Natural killer cell (primary cell): ENCODE results near the gene TDRD9. TPM values are rescaled to one million over a fixed set of nuclear protein-coding genes. Genes with fewer than 3 reads are reported as not detected.

ENCODE experiments used
- ATAC-seq, 3 donors: fragments of 150-1000 bp in 2 of 3; fragments of 200-7000 bp in 1 of 3; cut with Tn5 transposase; 1 replicate in 1 of 3; 2 replicates in 2 of 3; pipeline ENCODE4 v1.10.0; 2021; ENCODE audit warnings: mild to moderate bottlenecking in 2 of 3, moderate library complexity in 2 of 3
- DNase-seq, 2 donors: peaks; one replicate each; pipeline versions ENCODE4 v3.0.0 to v3.0.0-alpha.2; 2013 to 2021; ENCODE audit warnings: mixed read lengths in 1 of 2
- H3K27ac ChIP-seq: one replicate; pipeline ENCODE4 v1.5.1; 2013; ENCODE audit warnings: mild to moderate bottlenecking, low read length
- H3K27me3 ChIP-seq: one replicate; pipeline ENCODE4 v1.6.1; 2013; ENCODE audit warnings: low read length; ENCODE audit not compliant: control insufficient read depth, insufficient read depth
- H3K36me3 ChIP-seq: one replicate; pipeline ENCODE4 v1.6.1; 2013; ENCODE audit warnings: low read length; ENCODE audit not compliant: control insufficient read depth, insufficient read depth
- H3K4me1 ChIP-seq: one replicate; pipeline ENCODE4 v1.6.1; 2013; ENCODE audit warnings: low read length; ENCODE audit not compliant: control insufficient read depth, insufficient read depth
- H3K4me3 ChIP-seq: one replicate; pipeline ENCODE4 v1.5.1; 2013; ENCODE audit warnings: low read length
- H3K9me3 ChIP-seq: one replicate; pipeline ENCODE4 v1.6.1; 2013; ENCODE audit warnings: low read length; ENCODE audit not compliant: control insufficient read depth, insufficient read depth
- H3K27ac Mint-ChIP-seq, 2 donors: one replicate each; pipeline ENCODE4 v1.8.0; 2022; ENCODE audit warnings: mild to moderate bottlenecking in 2 of 2, mixed read lengths in 2 of 2, moderate library complexity in 1 of 2
- H3K27me3 Mint-ChIP-seq, 2 donors: one replicate each; pipeline ENCODE4 v1.8.0; 2022; ENCODE audit warnings: low read depth in 2 of 2, mixed read lengths in 2 of 2
- H3K36me3 Mint-ChIP-seq: one replicate; pipeline ENCODE4 v1.8.0; 2022; ENCODE audit warnings: mixed read lengths
- H3K4me1 Mint-ChIP-seq, 2 donors: one replicate each; pipeline ENCODE4 v1.8.0; 2022; ENCODE audit warnings: mixed read lengths in 2 of 2
- H3K4me3 Mint-ChIP-seq: one replicate; pipeline ENCODE4 v1.8.0; 2022; ENCODE audit warnings: mild to moderate bottlenecking, moderate library complexity, mixed read lengths
- H3K9me3 Mint-ChIP-seq, 2 donors: one replicate each; pipeline ENCODE4 v1.8.0; 2022; ENCODE audit warnings: mixed read lengths in 2 of 2
- CTCF ChIP-seq: fragments of 200-600 bp; IDR thresholded peaks from one replicate; pipeline ENCODE4 v1.8.0; 2022; ENCODE audit warnings: antibody characterized with exemption
- WGBS: methylation state at CpG from one replicate; pipeline ENCODE4 v1.1.7; 2013; ENCODE audit warnings: missing lambda C conversion rate; ENCODE audit not compliant: insufficient coverage; 5-methylcytosine and 5-hydroxymethylcytosine counted together
- intact Hi-C: fragments of 100-400 bp; cut with micrococcal nuclease; formaldehyde crosslinking; loops from one replicate; pipeline ENCODE4 v1.14.2; 2022
- total RNA-seq, 4 donors: library from RNA; stranded (reverse); fragments of 120-200 nt in 1 of 4; gene quantifications; one replicate each; pipeline versions ENCODE4 v1.2.3 to v1.2.4, GENCODE V29; 2013 to 2022

The TDRD9 gene
- total RNA-seq, 3 donors from 2014 or later (not counting 1 experiment from before 2014, with no cell fraction given), result 0.75 to 2.2 (median 1.4) TPM

- Histone ChIP-seq H3K27ac (no peak overlapping the region), H3K4me1 (peaks cover 5% of the 10 kb centered on the region), H3K9me3 (no peaks in the 10 kb centered on the region), H3K36me3 (no peaks in the 10 kb centered on the region), H3K4me3 (no peak overlapping the region), H3K27me3 (no peaks in the 10 kb centered on the region)
- no peak overlapping the region for H3K27ac Mint-ChIP-seq
- H3K4me1 Mint-ChIP-seq, result no peaks in the 10 kb centered on the region
- DNase-seq (no peak), ATAC-seq (no peak)
- H3K36me3 Mint-ChIP-seq, result no peaks in the 10 kb centered on the region
- TF ChIP-seq CTCF, result no peak
- intact Hi-C loops, result no loop called here
- H3K4me3 Mint-ChIP-seq, result no peak overlapping the region
- WGBS, result 85% methylated on average over 22 of the region's 23 CpGs
- no peaks in the 10 kb centered on the region for H3K9me3 Mint-ChIP-seq
- H3K27me3 Mint-ChIP-seq, result peaks cover 0 to 7% of the 10 kb centered on the region in 2 donors
These were observed 160.0 kb downstream of the TDRD9 start for GRCh38 chr14:104087981-104088850.

- Histone ChIP-seq H3K27me3 (no peaks in the 10 kb centered on the region), H3K27ac (no peak overlapping the region), H3K9me3 (no peaks in the 10 kb centered on the region), H3K4me3 (no peak overlapping the region), H3K4me1 (peaks cover 15% of the 10 kb centered on the region), H3K36me3 (no peaks in the 10 kb centered on the region)
- TF ChIP-seq CTCF, result no peak
- Mint-ChIP-seq H3K27me3 (peaks cover 0 to 3% of the 10 kb centered on the region in 2 donors), H3K9me3 (no peaks in the 10 kb centered on the region), H3K4me3 (no peak overlapping the region), H3K27ac (no peak overlapping the region), H3K36me3 (no peaks in the 10 kb centered on the region), H3K4me1 (peaks cover 5 to 7% of the 10 kb centered on the region in 2 donors)
- WGBS, result 87% methylated on average over 20 of the region's 20 CpGs
- ATAC-seq (no peak), DNase-seq (no peak)
- intact Hi-C loops, result loop anchor here (5.0 kb wide), 1 partner anchor 472 kb away; no protein-coding TSS in a partner anchor
These were observed 162.0 kb downstream of the TDRD9 start for GRCh38 chr14:104090071-104090748.

- intact Hi-C loops, result loop anchor here (5.0 kb wide), 1 partner anchor 471 kb away; no protein-coding TSS in a partner anchor
- Histone ChIP-seq H3K9me3 (no peaks in the 10 kb centered on the region), H3K36me3 (no peaks in the 10 kb centered on the region), H3K4me1 (peaks cover 11% of the 10 kb centered on the region), H3K27ac (no peak overlapping the region), H3K27me3 (no peaks in the 10 kb centered on the region), H3K4me3 (no peak overlapping the region)
- Mint-ChIP-seq H3K9me3 (no peaks in the 10 kb centered on the region), H3K27me3 (peaks cover 0 to 3% of the 10 kb centered on the region in 2 donors), H3K27ac (no peak overlapping the region), H3K4me3 (no peak overlapping the region), H3K4me1 (peaks cover 5 to 7% of the 10 kb centered on the region in 2 donors), H3K36me3 (no peaks in the 10 kb centered on the region)
- no peak for TF ChIP-seq CTCF
- WGBS, result 80% methylated on average over 26 of the region's 26 CpGs
- DNase-seq (no peak), ATAC-seq (no peak)
These were observed 163.0 kb downstream of the TDRD9 start for GRCh38 chr14:104091061-104091926.
